IPS-11a (cell line): ENCODE data around the gene ARHGAP24.

Experiments
- H3K4me3 ChIP-seq: one replicate; pipeline ENCODE4 v1.5.1; 2013; ENCODE audit warnings: low read depth, low read length, control low read depth

Gene ARHGAP24

GRCh38 chr4:85732124-85732523, 257.2 kb downstream of the ARHGAP24 start:
- no peak overlapping the region for H3K4me3 ChIP-seq

GRCh38 chr4:85733798-85734197, 258.8 kb downstream of the ARHGAP24 start:
- no peak overlapping the region for H3K4me3 ChIP-seq

GRCh38 chr4:85734424-85734831, 259.5 kb downstream of the ARHGAP24 start:
- H3K4me3 ChIP-seq: no peak overlapping the region

- no peak overlapping the region for H3K4me3 ChIP-seq
Measured at GRCh38 chr4:85736571-85736970, 261.6 kb downstream of the ARHGAP24 start.

- no peak overlapping the region for H3K4me3 ChIP-seq
Measured at GRCh38 chr4:85737254-85737653, 262.3 kb downstream of the ARHGAP24 start.

- no peak overlapping the region for H3K4me3 ChIP-seq
Measured at GRCh38 chr4:85738721-85739120, 263.8 kb downstream of the ARHGAP24 start.

GRCh38 chr4:85740431-85740861, 265.5 kb downstream of the ARHGAP24 start:
- no peak overlapping the region for H3K4me3 ChIP-seq

- H3K4me3 ChIP-seq: no peak overlapping the region
Measured at GRCh38 chr4:85741381-85741780, 266.4 kb downstream of the ARHGAP24 start.

- no peak overlapping the region for H3K4me3 ChIP-seq
Measured at GRCh38 chr4:85741921-85742591, 267.1 kb downstream of the ARHGAP24 start.

- no peak overlapping the region for H3K4me3 ChIP-seq
Measured at GRCh38 chr4:85744950-85745349, 270.0 kb downstream of the ARHGAP24 start.

GRCh38 chr4:85745939-85746338, 271.0 kb downstream of the ARHGAP24 start:
- no peak overlapping the region for H3K4me3 ChIP-seq

GRCh38 chr4:85747882-85748491, 273.0 kb downstream of the ARHGAP24 start:
- H3K4me3 ChIP-seq: no peak overlapping the region

- no peak overlapping the region for H3K4me3 ChIP-seq
Measured at GRCh38 chr4:85748654-85749053, 273.7 kb downstream of the ARHGAP24 start.

GRCh38 chr4:85751866-85752265, 276.9 kb downstream of the ARHGAP24 start:
- H3K4me3 ChIP-seq: no peak overlapping the region

GRCh38 chr4:85755285-85755684, 280.3 kb downstream of the ARHGAP24 start:
- no peak overlapping the region for H3K4me3 ChIP-seq

GRCh38 chr4:85756938-85757337, 282.0 kb downstream of the ARHGAP24 start:
- H3K4me3 ChIP-seq: no peak overlapping the region

- no peak overlapping the region for H3K4me3 ChIP-seq
Measured at GRCh38 chr4:85759388-85759787, 284.4 kb downstream of the ARHGAP24 start.

GRCh38 chr4:85760511-85760910, 285.6 kb downstream of the ARHGAP24 start:
- H3K4me3 ChIP-seq: no peak overlapping the region

- no peak overlapping the region for H3K4me3 ChIP-seq
Measured at GRCh38 chr4:85761803-85762528, 287.0 kb downstream of the ARHGAP24 start.

- no peak overlapping the region for H3K4me3 ChIP-seq
Measured at GRCh38 chr4:85762529-85762871, 287.6 kb downstream of the ARHGAP24 start.

GRCh38 chr4:85763202-85763601, 288.3 kb downstream of the ARHGAP24 start:
- H3K4me3 ChIP-seq: no peak overlapping the region

GRCh38 chr4:85767649-85768048, 292.7 kb downstream of the ARHGAP24 start:
- no peak overlapping the region for H3K4me3 ChIP-seq
